Hepatocyte (in vitro differentiated cells): Measurements from ENCODE around the gene SCFD1.

ENCODE experiments used
- CTCF ChIP-seq: fragments of 200-600 bp; sonication (generic); IDR thresholded peaks from 2 replicates; pipeline ENCODE4 v1.5.1; 2016; ENCODE audit warnings: antibody characterized with exemption, mild to moderate bottlenecking; ENCODE audit not compliant: poor library complexity
- EZH2 ChIP-seq: fragments of 200-600 bp; sonication (generic); IDR thresholded peaks from 2 replicates; pipeline ENCODE4 v1.6.1; 2016; ENCODE audit warnings: antibody characterized with exemption, mild to moderate bottlenecking, borderline replicate concordance

- TF ChIP-seq CTCF (no peak), EZH2 (no peak)
These were observed 51.0 kb downstream of the SCFD1 start for GRCh38 chr14:30673071-30673470.
